Epithelial cell of proximal tubule (primary cell): ENCODE results near the gene OSTN. TPM values are rescaled to one million over a fixed set of nuclear protein-coding genes. Genes with fewer than 3 reads are reported as not detected.

Experiments used
- DNase-seq: peaks from one replicate; pipeline ENCODE4 v3.0.0-alpha.2; 2011; ENCODE audit warnings: low read depth
- H3K4me3 ChIP-seq: 2 replicates; pipeline ENCODE4 v1.5.1; 2011; ENCODE audit warnings: low read depth, mild to moderate bottlenecking, low read length
- CTCF ChIP-seq: conservative IDR thresholded peaks from 2 replicates; pipeline ENCODE4 v1.5.1; 2012; ENCODE audit warnings: low read depth, mild to moderate bottlenecking, low read length
- total RNA-seq: library from RNA; depleted of rRNA; stranded (reverse); fragments of >200 nt; gene quantifications from 2 replicates; pipeline ENCODE4 v1.2.3, GENCODE V29; 2015

Gene OSTN
- total RNA-seq, 1 donor from 2014 or later: not detected

GRCh38 chr3:191227541-191227940 lies 28.5 kb downstream of the OSTN start:
- no peak overlapping the region for H3K4me3 ChIP-seq
- no peak for TF ChIP-seq CTCF
- no peak for DNase-seq

- DNase-seq: no peak
- H3K4me3 ChIP-seq: no peak overlapping the region
- no peak for TF ChIP-seq CTCF
Measured at GRCh38 chr3:191234216-191234615, 35.2 kb downstream of the OSTN start.

- TF ChIP-seq CTCF: no peak
- H3K4me3 ChIP-seq: no peak overlapping the region
- DNase-seq: no peak
Measured at GRCh38 chr3:191235331-191236314, 36.6 kb downstream of the OSTN start.

DNA sequence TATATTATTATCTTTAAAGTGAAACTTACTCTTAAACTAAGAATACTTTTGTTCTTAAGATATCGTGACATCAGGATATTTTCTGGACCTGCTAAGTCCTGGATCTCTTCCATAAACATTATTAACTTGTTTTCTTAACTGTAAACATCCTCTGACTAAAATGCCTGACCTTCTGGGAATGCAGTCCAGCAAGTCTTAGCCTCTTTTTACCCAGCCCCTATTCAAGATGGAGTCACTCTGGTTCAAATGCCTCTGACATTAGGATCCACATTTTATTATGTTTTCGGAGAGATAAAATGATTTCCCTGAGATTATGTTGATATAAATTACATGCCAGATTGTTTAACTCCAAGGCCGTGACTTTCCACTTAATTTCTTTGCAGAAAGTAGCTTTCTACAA lies 37.6 kb downstream of the OSTN start:
- DNase-seq: no peak
- no peak for TF ChIP-seq CTCF
- no peak overlapping the region for H3K4me3 ChIP-seq

DNA sequence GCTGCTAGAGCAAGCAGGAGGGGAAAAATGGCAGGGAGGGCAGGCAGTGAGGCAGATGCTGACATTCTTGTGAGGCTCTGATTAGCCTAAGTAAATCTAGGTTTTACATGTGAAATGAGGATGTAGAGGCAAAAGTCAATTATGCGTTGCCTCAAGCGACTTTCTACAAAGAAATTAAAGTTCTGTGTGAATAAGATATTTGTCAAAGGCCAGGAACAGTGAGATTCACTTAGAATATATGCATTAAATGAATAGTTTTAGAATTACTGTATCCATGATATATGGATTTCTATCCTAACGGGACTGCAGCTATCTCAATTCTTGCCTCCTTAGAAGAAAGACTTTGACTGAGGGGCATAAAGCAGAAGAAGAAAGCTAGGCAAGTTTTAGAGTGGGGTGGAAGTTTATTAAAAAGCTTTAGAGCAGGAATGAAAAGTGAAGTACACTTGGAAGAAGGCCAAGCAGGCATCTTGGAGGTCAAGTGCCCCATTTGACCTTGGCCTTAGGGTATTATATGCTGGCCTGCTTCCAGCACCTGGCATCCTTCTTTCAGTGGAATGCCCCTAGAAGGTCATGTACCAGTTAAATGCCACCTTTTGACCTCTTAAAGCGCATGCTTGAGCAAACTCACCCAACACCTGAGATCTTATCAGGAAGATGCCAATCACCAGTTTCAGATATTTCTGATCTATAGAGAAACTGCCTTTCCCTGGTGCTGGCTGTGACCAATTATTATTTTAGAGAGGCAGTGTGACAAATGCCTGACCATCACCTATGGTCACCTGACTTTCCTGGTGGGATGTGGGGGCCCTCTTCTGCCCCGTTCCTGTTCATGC lies 38.2 kb downstream of the OSTN start:
- TF ChIP-seq CTCF: no peak
- no peak for DNase-seq
- H3K4me3 ChIP-seq: no peak overlapping the region

GRCh38 chr3:191238321-191238817 lies 39.3 kb downstream of the OSTN start:
- no peak for TF ChIP-seq CTCF
- H3K4me3 ChIP-seq: no peak overlapping the region
- DNase-seq: no peak
